ENCODE measurements around the gene ZDHHC14.

GRCh38 chr6:157525292-157525889, 144.4 kb downstream of the ZDHHC14 start:
- TF ChIP-seq PPARA (CRISPR knock-in tag; IDR thresholded peaks at IDR 0.05; ENCODE audit: borderline replicate concordance) = no peak
- no peak for TF ChIP-seq OSR1 (CRISPR knock-in tag; IDR thresholded peaks at IDR 0.05)
- no peak for TF ChIP-seq GLIS3 (CRISPR knock-in tag; IDR thresholded peaks at IDR 0.05)
- TF ChIP-seq PATZ1 (CRISPR knock-in tag; IDR thresholded peaks at IDR 0.05; ENCODE audit: borderline replicate concordance) = no peak
- no peak for TF ChIP-seq RARB (CRISPR knock-in tag; IDR thresholded peaks at IDR 0.05)
- TF ChIP-seq TOX (CRISPR knock-in tag; IDR thresholded peaks at IDR 0.05; ENCODE audit: borderline replicate concordance) = no peak
- TF ChIP-seq CREB5 (CRISPR knock-in tag; IDR thresholded peaks at IDR 0.05; ENCODE audit: low read depth) = no peak
- TF ChIP-seq ZC3H10 (CRISPR knock-in tag; IDR thresholded peaks at IDR 0.05) = no peak
- no peak for TF ChIP-seq ESRRG (CRISPR knock-in tag; IDR thresholded peaks at IDR 0.05)
- no peak for TF ChIP-seq ZFP30 (CRISPR knock-in tag; IDR thresholded peaks at IDR 0.05)
- no peak for TF ChIP-seq POU6F1 (CRISPR knock-in tag; IDR thresholded peaks at IDR 0.05; ENCODE audit: borderline replicate concordance, low read depth)
- no peak for TF ChIP-seq SNAI2 (CRISPR knock-in tag; IDR thresholded peaks at IDR 0.05)
- TF ChIP-seq BACH2 (CRISPR knock-in tag; IDR thresholded peaks at IDR 0.05; ENCODE audit: borderline replicate concordance) = no peak
- no peak for TF ChIP-seq ZNF8 (CRISPR knock-in tag; IDR thresholded peaks at IDR 0.05)

All from SK-N-SH treated with all-trans-retinoic acid at 6 μM for 48 hours (cell line).